GM19351 (cell line): ENCODE measurements around the gene RCC1.
"Not testable (repeated sequence)": the region's sequence is repeated elsewhere in the genome, so short reads cannot be mapped to it uniquely, and the experiment has no call there.

Experiments
- ATAC-seq: cut with Tn5 transposase; IDR thresholded peaks from one replicate; pipeline ENCODE4 v1.9.1; 2021; ENCODE audit warnings: mild to moderate bottlenecking, moderate library complexity; ENCODE audit not compliant: unreplicated experiment

The RCC1 gene

DNA sequence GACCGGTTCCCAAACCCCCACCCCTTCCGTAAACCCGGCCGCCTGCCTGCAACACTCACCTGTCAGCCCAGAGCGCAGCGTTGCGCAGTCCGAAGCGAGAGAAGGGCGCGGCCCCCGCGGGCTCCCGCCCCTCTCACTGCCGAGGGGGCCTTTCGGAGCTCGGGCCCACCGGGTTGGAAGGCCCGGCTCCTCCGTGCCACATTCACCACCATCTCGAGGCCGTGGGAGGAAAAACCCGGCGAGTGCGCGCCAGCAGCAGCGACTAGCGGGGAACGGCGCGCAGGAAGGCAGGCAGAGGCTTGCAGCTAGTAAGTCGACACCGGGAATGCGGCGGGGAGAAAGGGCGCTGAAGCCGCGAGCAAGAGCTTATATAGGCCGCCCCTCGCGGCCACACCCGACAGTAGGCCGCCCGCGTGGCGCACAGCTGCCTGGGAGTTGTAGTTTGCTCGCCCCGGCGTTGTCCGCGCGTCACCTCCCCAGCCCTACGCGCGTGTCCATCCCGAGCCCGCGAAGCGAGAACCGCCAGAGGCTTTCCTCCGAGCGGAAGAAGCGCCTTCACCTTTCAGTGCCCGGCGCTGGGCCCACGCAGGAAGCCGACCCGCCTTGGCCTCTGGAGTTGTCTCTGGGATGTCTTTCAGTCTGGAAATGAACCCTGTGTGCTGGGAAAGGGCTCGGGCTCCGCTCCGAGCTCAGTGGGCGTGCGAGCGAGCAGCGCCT lies 75.8 kb downstream of the RCC1 start:
- peak; percentile 81 for ATAC-seq

DNA sequence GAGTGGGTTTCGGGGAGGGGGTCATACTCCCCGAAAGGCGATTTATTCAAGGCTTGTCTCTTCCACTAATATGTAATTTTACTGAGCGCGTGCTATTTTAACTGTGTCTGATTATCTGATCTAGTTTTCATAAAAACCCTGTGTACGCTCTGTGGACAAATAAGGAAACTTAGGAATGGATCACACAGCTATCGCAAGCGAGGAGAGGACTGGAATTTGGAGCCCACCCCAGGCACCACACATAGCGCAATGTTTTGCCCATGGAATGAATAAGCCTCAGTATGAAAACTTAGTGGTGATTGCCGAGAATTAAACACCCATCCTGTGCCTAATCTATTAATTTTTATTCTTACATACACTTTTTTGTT lies 76.4 kb downstream of the RCC1 start:
- ATAC-seq = no peak

GRCh38 chr1:28586585-28587391 lies 80.9 kb downstream of the RCC1 start:
- ATAC-seq = not testable (repeated sequence)
